ENCODE measurements around the gene RAI14. TPM values are rescaled to one million over a fixed set of nuclear protein-coding genes. Genes with fewer than 3 reads are reported as not detected.

Gene RAI14
- total and polyA plus RNA-seq, 4 donors, result 16.7 to 91.5 (median 49.3) TPM

- Histone ChIP-seq H3K9me3 (ENCODE audit: control insufficient read depth in 4 of 4, insufficient read depth in 3 of 4, low read length in 3 of 4) (no peaks in the 10 kb centered on the region), H3K36me3 (ENCODE audit: control insufficient read depth in 4 of 4, insufficient read depth in 4 of 4, low read length in 4 of 4) (peaks cover 0 to 5% (median 0%) of the 10 kb centered on the region in 4 donors), H3K9ac (ENCODE audit: insufficient read depth in 1 of 2, low read length in 2 of 2) (no peak overlapping the region), H3K27ac (ENCODE audit: low read depth in 1 of 2, low read length in 1 of 2) (no peak overlapping the region), H3K27me3 (ENCODE audit: control insufficient read depth in 3 of 3, insufficient read depth in 3 of 3, low read length in 2 of 3) (no peaks in the 10 kb centered on the region), H3K4me1 (ENCODE audit: control insufficient read depth in 5 of 5, insufficient read depth in 5 of 5, low read length in 5 of 5) (peaks cover 0 to 13% (median 0%) of the 10 kb centered on the region in 5 donors), H3K4me3 (no peak overlapping the region)
- DNase-seq, result peak; percentile 46 to 69 (median 57)
- TF ChIP-seq, protein P1, sequence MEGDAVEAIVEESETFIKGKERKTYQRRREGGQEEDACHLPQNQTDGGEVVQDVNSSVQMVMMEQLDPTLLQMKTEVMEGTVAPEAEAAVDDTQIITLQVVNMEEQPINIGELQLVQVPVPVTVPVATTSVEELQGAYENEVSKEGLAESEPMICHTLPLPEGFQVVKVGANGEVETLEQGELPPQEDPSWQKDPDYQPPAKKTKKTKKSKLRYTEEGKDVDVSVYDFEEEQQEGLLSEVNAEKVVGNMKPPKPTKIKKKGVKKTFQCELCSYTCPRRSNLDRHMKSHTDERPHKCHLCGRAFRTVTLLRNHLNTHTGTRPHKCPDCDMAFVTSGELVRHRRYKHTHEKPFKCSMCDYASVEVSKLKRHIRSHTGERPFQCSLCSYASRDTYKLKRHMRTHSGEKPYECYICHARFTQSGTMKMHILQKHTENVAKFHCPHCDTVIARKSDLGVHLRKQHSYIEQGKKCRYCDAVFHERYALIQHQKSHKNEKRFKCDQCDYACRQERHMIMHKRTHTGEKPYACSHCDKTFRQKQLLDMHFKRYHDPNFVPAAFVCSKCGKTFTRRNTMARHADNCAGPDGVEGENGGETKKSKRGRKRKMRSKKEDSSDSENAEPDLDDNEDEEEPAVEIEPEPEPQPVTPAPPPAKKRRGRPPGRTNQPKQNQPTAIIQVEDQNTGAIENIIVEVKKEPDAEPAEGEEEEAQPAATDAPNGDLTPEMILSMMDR (IDR thresholded peaks at IDR 0.05; ENCODE audit: control extremely low read depth, extremely low read depth), result no peak
- 61 to 67% methylated on average over 2 of the region's 2 CpGs for WGBS, 2 donors
- no peak for ATAC-seq (ENCODE audit: insufficient read depth, low FRiP score)
These were observed 187.4 kb downstream of the RAI14 start for GRCh38 chr5:34843497-34843896.

GRCh38 chr5:34844106-34844505, 188.0 kb downstream of the RAI14 start:
- no peak overlapping the region for H3K27ac ChIP-seq (ENCODE audit: low read depth in 1 of 2, low read length in 1 of 2)
- WGBS, 2 donors, result 67 to 71% methylated on average over 3 of the region's 3 CpGs
- no peak for ATAC-seq (ENCODE audit: insufficient read depth, low FRiP score)
- H3K9me3 ChIP-seq (ENCODE audit: control insufficient read depth in 4 of 4, insufficient read depth in 3 of 4, low read length in 3 of 4), result no peaks in the 10 kb centered on the region
- DNase-seq, result no peak
- TF ChIP-seq, protein P1 (IDR thresholded peaks at IDR 0.05; ENCODE audit: control extremely low read depth, extremely low read depth), result no peak
- no peak overlapping the region for H3K4me3 ChIP-seq
- peaks cover 0 to 2% (median 0%) of the 10 kb centered on the region in 4 donors for H3K36me3 ChIP-seq (ENCODE audit: control insufficient read depth in 4 of 4, insufficient read depth in 4 of 4, low read length in 4 of 4)
- peaks cover 0 to 10% (median 0%) of the 10 kb centered on the region in 5 donors for H3K4me1 ChIP-seq (ENCODE audit: control insufficient read depth in 5 of 5, insufficient read depth in 5 of 5, low read length in 5 of 5)
- no peaks in the 10 kb centered on the region for H3K27me3 ChIP-seq (ENCODE audit: control insufficient read depth in 3 of 3, insufficient read depth in 3 of 3, low read length in 2 of 3)
- no peak overlapping the region for H3K9ac ChIP-seq (ENCODE audit: insufficient read depth in 1 of 2, low read length in 2 of 2)

- Histone ChIP-seq H3K27ac (ENCODE audit: low read depth in 1 of 2, low read length in 1 of 2) (no peak overlapping the region), H3K4me3 (no peak overlapping the region), H3K9me3 (ENCODE audit: control insufficient read depth in 4 of 4, insufficient read depth in 3 of 4, low read length in 3 of 4) (no peaks in the 10 kb centered on the region), H3K36me3 (ENCODE audit: control insufficient read depth in 4 of 4, insufficient read depth in 4 of 4, low read length in 4 of 4) (no peaks in the 10 kb centered on the region), H3K4me1 (ENCODE audit: control insufficient read depth in 5 of 5, insufficient read depth in 5 of 5, low read length in 5 of 5) (peaks cover 0 to 10% (median 0%) of the 10 kb centered on the region in 5 donors), H3K27me3 (ENCODE audit: control insufficient read depth in 3 of 3, insufficient read depth in 3 of 3, low read length in 2 of 3) (no peaks in the 10 kb centered on the region), H3K9ac (ENCODE audit: insufficient read depth in 1 of 2, low read length in 2 of 2) (no peak overlapping the region)
- TF ChIP-seq, protein P1 (IDR thresholded peaks at IDR 0.05; ENCODE audit: control extremely low read depth, extremely low read depth), result no peak
- 68 to 72% methylated on average over 4 of the region's 4 CpGs for WGBS, 2 donors
- ATAC-seq (ENCODE audit: insufficient read depth, low FRiP score) (no peak), DNase-seq (no peak)
These were observed 188.9 kb downstream of the RAI14 start for GRCh38 chr5:34844999-34845398.

GRCh38 chr5:34847056-34847455, 190.9 kb downstream of the RAI14 start:
- Histone ChIP-seq H3K4me1 (ENCODE audit: control insufficient read depth in 5 of 5, insufficient read depth in 5 of 5, low read length in 5 of 5) (peaks cover 0 to 10% (median 0%) of the 10 kb centered on the region in 5 donors), H3K9me3 (ENCODE audit: control insufficient read depth in 4 of 4, insufficient read depth in 3 of 4, low read length in 3 of 4) (no peaks in the 10 kb centered on the region)
- ATAC-seq (ENCODE audit: insufficient read depth, low FRiP score), result no peak

More at GRCh38 chr5:34847056-34847455, 190.9 kb downstream of the RAI14 start:
- TF ChIP-seq, protein P1 (IDR thresholded peaks at IDR 0.05; ENCODE audit: control extremely low read depth, extremely low read depth), result no peak
- Histone ChIP-seq H3K4me3 (no peak overlapping the region), H3K27me3 (ENCODE audit: control insufficient read depth in 3 of 3, insufficient read depth in 3 of 3, low read length in 2 of 3) (no peaks in the 10 kb centered on the region), H3K9ac (ENCODE audit: insufficient read depth in 1 of 2, low read length in 2 of 2) (no peak overlapping the region), H3K27ac (ENCODE audit: low read depth in 1 of 2, low read length in 1 of 2) (no peak overlapping the region), H3K36me3 (ENCODE audit: control insufficient read depth in 4 of 4, insufficient read depth in 4 of 4, low read length in 4 of 4) (no peaks in the 10 kb centered on the region)
- no peak for DNase-seq

Data from lung (tissue), 12 donors.